A549 (cell line): ENCODE results near the gene PFKFB4. TPM values are rescaled to one million over a fixed set of nuclear protein-coding genes. Genes with fewer than 3 reads are reported as not detected.

ENCODE experiments used
- ATAC-seq, 2 experiments: fragments of 200-7000 bp in 1 of 2; fragments of >200 bp in 1 of 2; cut with Nextera tagmentation in 1 of 2; cut with Tn5 transposase in 1 of 2; 3 replicates each; pipeline versions ENCODE4 v1.8.0 to v1.9.1; 2018 to 2020; ENCODE audit warnings: mild to moderate bottlenecking in 1 of 2, moderate library complexity in 1 of 2
- CTCF ChIA-PET: fragments of 300-600 bp; sonication (Branson Sonifier 250); formaldehyde crosslinking; extraction: SDS; loops from one replicate; lab custom pipeline; 2021; ENCODE audit warnings: antibody characterized with exemption, inconsistent platforms; lab: Yijun Ruan, JAX
- POLR2A ChIA-PET: fragments of 350-600 bp; formaldehyde crosslinking; extraction: SDS; loops from one replicate; lab custom pipeline; 2021; ENCODE audit warnings: antibody characterized with exemption, inconsistent platforms; lab: Yijun Ruan, JAX
- DNase-seq, 2 experiments: peaks; one replicate each; pipeline versions ENCODE4 v3.0.0 to v3.0.0-alpha.2; 2011 to 2016; ENCODE audit warnings: low read depth in 1 of 2, low spot score in 1 of 2
- FAIRE-seq: peaks from 2 replicates; lab custom pipeline; 2011; peaks lifted over from hg19 to GRCh38; lab: Jason Lieb, UNC
- H3K27ac ChIP-seq, 2 experiments: fragments of >200 bp; sonication (Bioruptor Twin); formaldehyde crosslinking; 3 replicates each; pipeline ENCODE4 v1.5.1; 2016 to 2017
- H3K4me1 ChIP-seq: fragments of >200 bp; sonication (Bioruptor Twin); formaldehyde crosslinking; 3 replicates; pipeline ENCODE4 v1.6.1; 2016
- H3K4me2 ChIP-seq: fragments of >200 bp; sonication (Bioruptor Twin); formaldehyde crosslinking; 3 replicates; pipeline ENCODE4 v1.6.1; 2016
- H3K4me3 ChIP-seq: fragments of >200 bp; sonication (Bioruptor Twin); formaldehyde crosslinking; 3 replicates; pipeline ENCODE4 v1.5.1; 2016
- H3K9me3 ChIP-seq: fragments of >200 bp; sonication (Bioruptor Twin); formaldehyde crosslinking; 3 replicates; pipeline ENCODE4 v1.6.1; 2016
- ATOH8 ChIP-seq: fragments of 250-450 bp; sonication (Bioruptor Pico); IDR thresholded peaks from 2 replicates; pipeline ENCODE4 v1.5.0; 2020; ENCODE audit warnings: low read depth, mild to moderate bottlenecking, moderate library complexity
- CBX2 ChIP-seq: fragments of 200-600 bp; sonication (generic); IDR thresholded peaks from 2 replicates; pipeline ENCODE4 v1.6.1; 2016; ENCODE audit warnings: low read depth, mild to moderate bottlenecking, borderline replicate concordance
- CEBPB ChIP-seq, 2 experiments: fragments of >200 bp in 1 of 2; sonication (Bioruptor Twin) in 1 of 2; formaldehyde crosslinking in 1 of 2; IDR thresholded peaks; 2 replicates each; pipeline ENCODE4 v1.6.1; 2012 to 2016
- CHD2 ChIP-seq: fragments of 150-350 bp; IDR thresholded peaks from 2 replicates; pipeline ENCODE4 v1.6.1; 2014; ENCODE audit warnings: low read length; ENCODE audit not compliant: partially characterized antibody
- CTCF ChIP-seq: fragments of >200 bp; sonication (Bioruptor Twin); formaldehyde crosslinking; IDR thresholded peaks from 3 replicates; pipeline ENCODE4 v1.5.1; 2016
- E2F6 ChIP-seq: IDR thresholded peaks from 2 replicates; pipeline ENCODE4 v1.6.1; 2012; ENCODE audit warnings: low read depth, borderline replicate concordance
- EHF ChIP-seq: fragments of 250-450 bp; sonication (Bioruptor Pico); IDR thresholded peaks from 2 replicates; pipeline ENCODE4 v1.5.0; 2020; ENCODE audit warnings: mild to moderate bottlenecking
- ELK1 ChIP-seq: fragments of 150-350 bp; IDR thresholded peaks from 2 replicates; pipeline ENCODE4 v1.6.1; 2014; ENCODE audit warnings: low read depth, mild to moderate bottlenecking, low read length
- EP300 ChIP-seq, 2 experiments: fragments of >200 bp; sonication (Bioruptor Twin); formaldehyde crosslinking; IDR thresholded peaks; 2 replicates in 1 of 2; 3 replicates in 1 of 2; pipeline ENCODE4 v1.6.1; 2016 to 2017
- FOXS1 ChIP-seq: fragments of 250-450 bp; sonication (Bioruptor Pico); IDR thresholded peaks from 2 replicates; pipeline ENCODE4 v1.5.0; 2020; ENCODE audit warnings: mild to moderate bottlenecking, moderate library complexity
- HOXB13 ChIP-seq: fragments of 250-450 bp; sonication (Bioruptor Pico); IDR thresholded peaks from 2 replicates; pipeline ENCODE4 v1.5.0; 2020; ENCODE audit warnings: low read depth, mild to moderate bottlenecking, moderate library complexity
- JUN ChIP-seq, 2 experiments: fragments of >200 bp; sonication (Bioruptor Twin); formaldehyde crosslinking; IDR thresholded peaks; 2 replicates in 1 of 2; 3 replicates in 1 of 2; pipeline ENCODE4 v1.6.1; 2016 to 2017
- JUNB ChIP-seq: fragments of >200 bp; sonication (Bioruptor Twin); formaldehyde crosslinking; IDR thresholded peaks from 2 replicates; pipeline ENCODE4 v1.6.1; 2016
- KDM1A ChIP-seq: fragments of 200-600 bp; sonication (generic); IDR thresholded peaks from 2 replicates; pipeline ENCODE4 v1.6.1; 2016; ENCODE audit warnings: low read depth, mild to moderate bottlenecking
- KDM5A ChIP-seq: fragments of 200-600 bp; sonication (generic); IDR thresholded peaks from 2 replicates; pipeline ENCODE4 v1.6.1; 2016; ENCODE audit warnings: antibody characterized with exemption, mild to moderate bottlenecking
- MYC ChIP-seq: IDR thresholded peaks from 2 replicates; pipeline ENCODE4 v1.6.1; 2012; ENCODE audit warnings: mild to moderate bottlenecking, inconsistent platforms, low read length, improper control_type of control experiment, borderline replicate concordance
- NPAS2 ChIP-seq: fragments of 250-450 bp; sonication (Bioruptor Pico); IDR thresholded peaks from 2 replicates; pipeline ENCODE4 v1.8.0; 2022; ENCODE audit warnings: mild to moderate bottlenecking, moderate library complexity, borderline replicate concordance
- POLR2AphosphoS2 ChIP-seq: conservative IDR thresholded peaks from 2 replicates; pipeline ENCODE4 v1.6.1; 2012; ENCODE audit warnings: low read length, improper control_type of control experiment, inconsistent platforms
- RARB ChIP-seq: fragments of 250-450 bp; sonication (Bioruptor Pico); IDR thresholded peaks from 2 replicates; pipeline ENCODE4 v1.8.0; 2021; ENCODE audit warnings: mild to moderate bottlenecking, moderate library complexity
- RNF2 ChIP-seq: fragments of 200-600 bp; sonication (generic); IDR thresholded peaks from 2 replicates; pipeline ENCODE4 v1.6.1; 2016; ENCODE audit warnings: low read depth, mild to moderate bottlenecking, antibody characterized with exemption, moderate library complexity, borderline replicate concordance
- SREBF2 ChIP-seq: fragments of 450-650 bp; IDR thresholded peaks from 2 replicates; pipeline ENCODE4 v1.6.1; 2014; ENCODE audit warnings: mild to moderate bottlenecking, moderate library complexity
- TFCP2L1 ChIP-seq: fragments of 250-450 bp; sonication (Bioruptor Pico); IDR thresholded peaks from 2 replicates; pipeline ENCODE4 v1.5.0; 2021; ENCODE audit warnings: mild to moderate bottlenecking
- TP53 ChIP-seq: fragments of 250-450 bp; sonication (Bioruptor Pico); IDR thresholded peaks from 2 replicates; pipeline ENCODE4 v1.5.0; 2021; ENCODE audit warnings: mild to moderate bottlenecking, moderate library complexity
- USF2 ChIP-seq: fragments of 450-650 bp; IDR thresholded peaks from 2 replicates; pipeline ENCODE4 v1.6.1; 2014; ENCODE audit warnings: antibody characterized with exemption
- ZC3H11A ChIP-seq: fragments of 450-650 bp; IDR thresholded peaks from 2 replicates; pipeline ENCODE4 v1.6.1; 2014; ENCODE audit warnings: antibody characterized with exemption, mild to moderate bottlenecking
- WGBS: methylation state at CpG from one replicate; pipeline ENCODE4 v1.1.6; 2017; ENCODE audit errors: missing lambda C conversion rate; 5-methylcytosine and 5-hydroxymethylcytosine counted together
- polyA plus RNA-seq, 4 experiments: library from polyadenylated mRNA; depleted of rRNA in 3 of 4; stranded (reverse); fragments of >200 nt; fragmentation: RNase III in 1 of 4; extraction: RNeasy Plus Mini Kit Qiagen cat#74134 plus additional on column Dnase treatment in 1 of 4; gene quantifications; 2 replicates in 3 of 4; 3 replicates in 1 of 4; pipeline ENCODE4 v1.2.3, GENCODE V29; 2011 to 2017
- TF ChIP-seq, protein P1 (sequence below): IDR thresholded peaks from 2 replicates; pipeline ENCODE4 v1.6.1; 2012
- TF ChIP-seq, protein P2 (sequence below): IDR thresholded peaks from 2 replicates; pipeline ENCODE4 v1.6.1; 2012

Gene PFKFB4
- polyA plus RNA-seq, 2 of the 4 experiments (the other 2 are of a cell fraction), result 8.4 to 20.9 TPM

- ATAC-seq (no peak), DNase-seq (no peak), FAIRE-seq (no peak)
- Histone ChIP-seq H3K4me1 (peaks cover 47% of the 10 kb centered on the region), H3K4me3 (no peak overlapping the region; the same call in 2 of the 3 replicates), H3K27ac (peak overlapping the region in 1 of 2 experiments; percentile 99; a peak in 3 of 6 replicates), H3K4me2 (peak overlapping the region; percentile 96), H3K9me3 (no peaks in the 10 kb centered on the region)
- WGBS, result 96% methylated on average over 9 of the region's 14 CpGs
- TF ChIP-seq EP300 (IDR thresholded peaks at IDR 0.05) (no peak), TFCP2L1 (no peak), ATOH8 (no peak), NPAS2 (no peak), HOXB13 (CRISPR knock-in tag) (no peak), ZC3H11A (no peak), RNF2 (no peak), POLR2AphosphoS2 (no peak), USF2 (no peak), FOXS1 (CRISPR knock-in tag) (no peak), JUNB (no peak), TP53 (no peak), CHD2 (no peak), E2F6 (no peak), CBX2 (no peak), JUN (IDR thresholded peaks at IDR 0.05) (no peak), SREBF2 (no peak)
- TF ChIP-seq, protein P1, sequence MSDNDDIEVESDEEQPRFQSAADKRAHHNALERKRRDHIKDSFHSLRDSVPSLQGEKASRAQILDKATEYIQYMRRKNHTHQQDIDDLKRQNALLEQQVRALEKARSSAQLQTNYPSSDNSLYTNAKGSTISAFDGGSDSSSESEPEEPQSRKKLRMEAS, result no peak
- ChIA-PET POLR2A (no interaction called here), CTCF (interaction anchor here (0.6 to 1.8 kb wide), 2 partner anchors 10 to 44 kb away, joined by 3 to 7 read pairs; partner anchors contain the start of gene SLC26A6)
Measured at GRCh38 chr3:48591436-48591835, 34.8 kb upstream of the PFKFB4 start.

GRCh38 chr3:48588230-48588629 is 31.6 kb upstream of the PFKFB4 start:
- 98% methylated on average over 10 of the region's 15 CpGs for WGBS
- ATAC-seq, result no peak
- Histone ChIP-seq H3K9me3 (no peaks in the 10 kb centered on the region), H3K4me3 (no peak overlapping the region), H3K4me1 (peaks cover 34% of the 10 kb centered on the region), H3K4me2 (no peak overlapping the region), H3K27ac (no peak overlapping the region)
- POLR2A ChIA-PET, result no interaction called here
- CTCF ChIA-PET, result interaction anchor here (1.0 to 1.7 kb wide), 3 partner anchors 12 to 69 kb away, joined by 3 to 5 read pairs (median 4); no protein-coding TSS in a partner anchor
- no peak for FAIRE-seq
- TF ChIP-seq KDM1A (no peak), EHF (CRISPR knock-in tag) (no peak), JUN (IDR thresholded peaks at IDR 0.05) (no peak), CEBPB (IDR thresholded peaks at IDR 0.05) (no peak), RARB (CRISPR knock-in tag) (no peak), TFCP2L1 (no peak), ELK1 (no peak), MYC (no peak), FOXS1 (CRISPR knock-in tag) (no peak), KDM5A (no peak), CTCF (no peak), TP53 (no peak), ZC3H11A (no peak)
- TF ChIP-seq, protein P1, result no peak
- TF ChIP-seq, protein P2, sequence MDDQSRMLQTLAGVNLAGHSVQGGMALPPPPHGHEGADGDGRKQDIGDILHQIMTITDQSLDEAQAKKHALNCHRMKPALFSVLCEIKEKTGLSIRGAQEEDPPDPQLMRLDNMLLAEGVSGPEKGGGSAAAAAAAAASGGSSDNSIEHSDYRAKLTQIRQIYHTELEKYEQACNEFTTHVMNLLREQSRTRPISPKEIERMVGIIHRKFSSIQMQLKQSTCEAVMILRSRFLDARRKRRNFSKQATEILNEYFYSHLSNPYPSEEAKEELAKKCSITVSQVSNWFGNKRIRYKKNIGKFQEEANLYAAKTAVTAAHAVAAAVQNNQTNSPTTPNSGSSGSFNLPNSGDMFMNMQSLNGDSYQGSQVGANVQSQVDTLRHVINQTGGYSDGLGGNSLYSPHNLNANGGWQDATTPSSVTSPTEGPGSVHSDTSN, result no peak
- no peak for DNase-seq
